Stimulated activated CD4-positive, alpha-beta T cell treated with anti-CD3 and anti-CD28 coated beads, Interleukin-1b, Interleukin-23, amount 100 ng/mL, for 4 hours (primary cell): ENCODE measurements around the gene ABHD14A.

ENCODE experiments used
- DNase-seq, 2 donors: peaks; one replicate each; pipeline ENCODE4 v3.0.0-alpha.2; 2020; ENCODE audit warnings: low read depth in 2 of 2

Gene ABHD14A

DNA sequence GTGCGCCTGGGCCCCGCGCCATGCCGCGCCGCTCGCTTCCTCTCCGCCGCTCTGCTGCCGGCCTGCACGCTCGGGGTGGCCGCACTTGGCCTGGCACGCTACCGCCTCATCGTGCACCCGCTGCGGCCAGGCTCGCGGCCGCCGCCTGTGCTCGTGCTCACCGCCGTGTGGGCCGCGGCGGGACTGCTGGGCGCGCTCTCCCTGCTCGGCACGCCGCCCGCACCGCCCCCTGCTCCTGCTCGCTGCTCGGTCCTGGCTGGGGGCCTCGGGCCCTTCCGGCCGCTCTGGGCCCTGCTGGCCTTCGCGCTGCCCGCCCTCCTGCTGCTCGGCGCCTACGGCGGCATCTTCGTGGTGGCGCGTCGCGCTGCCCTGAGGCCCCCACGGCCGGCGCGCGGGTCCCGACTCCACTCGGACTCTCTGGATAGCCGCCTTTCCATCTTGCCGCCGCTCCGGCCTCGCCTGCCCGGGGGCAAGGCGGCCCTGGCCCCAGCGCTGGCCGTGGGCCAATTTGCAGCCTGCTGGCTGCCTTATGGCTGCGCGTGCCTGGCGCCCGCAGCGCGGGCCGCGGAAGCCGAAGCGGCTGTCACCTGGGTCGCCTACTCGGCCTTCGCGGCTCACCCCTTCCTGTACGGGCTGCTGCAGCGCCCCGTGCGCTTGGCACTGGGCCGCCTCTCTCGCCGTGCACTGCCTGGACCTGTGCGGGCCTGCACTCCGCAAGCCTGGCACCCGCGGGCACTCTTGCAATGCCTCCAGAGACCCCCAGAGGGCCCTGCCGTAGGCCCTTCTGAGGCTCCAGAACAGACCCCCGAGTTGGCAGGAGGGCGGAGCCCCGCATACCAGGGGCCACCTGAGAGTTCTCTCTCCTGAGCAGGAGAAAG lies 18.7 kb upstream of the ABHD14A start:
- peak in 1 of 2 donors; percentile 31 for DNase-seq

DNA sequence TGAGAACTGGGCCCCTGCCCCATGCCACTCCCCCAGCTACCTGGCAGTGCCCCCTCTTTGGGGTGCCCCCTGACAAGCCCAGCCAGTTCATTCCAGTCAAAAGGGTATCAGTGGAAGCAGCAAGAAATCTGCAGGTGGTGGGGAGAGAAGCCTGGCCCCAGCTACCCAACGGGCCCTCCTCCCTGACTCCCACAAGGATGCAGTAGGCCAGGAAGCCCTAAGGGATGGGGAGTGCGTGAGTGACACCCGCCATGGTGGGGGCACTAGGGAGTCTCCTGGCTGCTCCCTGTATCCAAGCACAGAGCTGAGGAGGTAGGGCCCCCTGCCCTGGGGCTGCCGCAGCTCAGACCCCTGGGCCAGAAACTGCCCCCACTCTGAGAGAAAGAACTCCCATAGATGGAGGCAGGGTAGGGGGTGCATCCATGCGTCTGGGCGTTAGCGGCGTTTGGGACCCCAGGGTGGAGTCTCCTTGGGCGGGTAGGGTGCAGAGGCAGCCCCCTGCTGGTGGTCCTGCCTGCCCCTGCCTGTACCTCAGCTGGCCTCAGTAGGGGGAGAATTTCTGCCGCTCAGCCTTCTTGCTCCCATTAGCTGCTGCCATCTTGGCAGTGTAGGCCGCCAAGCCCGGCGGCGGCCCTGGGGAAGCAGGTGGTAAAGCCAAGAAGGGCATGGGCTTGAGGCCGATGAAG lies 17.2 kb upstream of the ABHD14A start:
- DNase-seq: no peak

DNA sequence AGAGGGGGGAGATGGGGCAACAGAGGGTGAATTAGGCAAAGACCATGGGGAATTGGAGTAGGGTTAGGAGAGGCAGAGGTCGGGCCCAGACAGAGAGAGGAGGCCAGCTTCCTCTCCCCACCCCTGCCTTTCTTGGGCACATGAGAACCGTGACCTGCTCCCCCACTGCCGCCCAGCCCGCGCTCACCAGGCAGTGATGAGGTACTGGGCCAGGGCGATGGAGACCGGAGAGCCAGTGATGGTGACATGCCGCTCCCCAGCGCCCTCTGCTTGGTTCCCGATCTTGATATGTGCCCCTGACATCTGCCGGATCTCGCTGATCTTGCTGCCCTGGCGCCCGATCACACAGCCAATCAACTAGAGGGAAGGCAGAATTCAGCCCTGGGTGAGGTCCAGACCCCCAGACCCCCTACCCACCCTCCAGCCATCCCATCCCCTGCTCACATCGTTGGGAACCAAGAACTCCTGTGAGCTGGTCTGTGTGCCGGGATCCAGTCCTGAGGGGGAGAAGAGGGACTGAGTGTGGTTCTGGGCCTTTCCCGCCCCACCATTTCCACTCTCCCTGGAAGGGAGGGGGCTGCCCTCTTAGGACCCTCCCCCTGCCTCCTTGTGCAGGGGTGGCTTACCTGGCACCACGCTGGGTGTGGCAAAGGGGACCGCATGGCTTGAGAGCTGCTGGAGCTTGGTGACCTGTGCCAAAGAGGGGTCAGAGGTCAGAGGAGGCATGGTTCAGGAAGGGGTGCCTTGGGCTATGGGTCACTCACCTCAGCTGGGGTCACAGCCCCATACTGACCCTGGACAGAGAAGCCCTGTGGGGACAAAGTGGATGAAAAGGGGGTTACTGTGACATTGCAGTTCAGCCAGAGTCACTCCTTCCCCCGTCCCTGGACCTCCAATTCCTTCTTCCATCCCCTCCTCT lies 16.0 kb upstream of the ABHD14A start:
- no peak for DNase-seq

DNA sequence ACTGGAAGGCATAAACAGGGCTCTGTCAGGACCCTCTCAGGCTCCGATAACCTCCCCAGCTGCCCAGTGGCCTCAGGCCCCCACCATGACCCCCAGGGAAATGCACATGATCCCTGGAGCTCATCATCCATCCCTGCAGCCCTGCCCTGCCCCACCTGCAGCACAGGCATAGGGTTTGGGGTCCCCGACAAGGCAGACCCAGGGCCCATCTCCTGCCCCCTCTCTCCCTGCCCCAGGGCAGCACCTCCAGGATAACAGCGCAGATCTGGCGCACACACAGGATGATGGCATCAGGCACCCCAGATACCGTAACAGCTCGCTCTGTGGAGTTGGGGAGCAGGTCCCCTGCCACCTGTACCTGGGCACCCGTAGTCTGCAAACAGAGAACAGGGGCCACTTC lies 15.2 kb upstream of the ABHD14A start:
- no peak for DNase-seq

DNA sequence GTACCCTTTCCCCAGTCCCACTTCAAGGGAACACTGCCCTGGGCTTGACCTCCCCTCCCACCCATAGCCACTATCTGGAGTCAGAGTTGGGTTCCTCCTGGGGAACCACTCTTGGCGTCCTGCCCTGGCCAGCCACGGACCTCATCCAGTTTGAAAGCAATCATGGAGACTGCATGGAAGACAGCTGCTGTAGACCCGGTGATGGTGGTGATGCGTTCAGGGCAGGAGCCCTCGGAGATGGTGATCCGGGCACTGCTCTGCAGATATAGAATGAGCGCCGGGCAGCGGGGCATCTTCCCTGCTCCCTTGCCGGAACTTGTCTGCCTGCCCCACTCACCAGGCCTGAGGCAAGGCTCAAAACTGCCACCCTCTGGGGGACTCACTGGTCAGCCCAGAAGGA lies 14.5 kb upstream of the ABHD14A start:
- no peak for DNase-seq

DNA sequence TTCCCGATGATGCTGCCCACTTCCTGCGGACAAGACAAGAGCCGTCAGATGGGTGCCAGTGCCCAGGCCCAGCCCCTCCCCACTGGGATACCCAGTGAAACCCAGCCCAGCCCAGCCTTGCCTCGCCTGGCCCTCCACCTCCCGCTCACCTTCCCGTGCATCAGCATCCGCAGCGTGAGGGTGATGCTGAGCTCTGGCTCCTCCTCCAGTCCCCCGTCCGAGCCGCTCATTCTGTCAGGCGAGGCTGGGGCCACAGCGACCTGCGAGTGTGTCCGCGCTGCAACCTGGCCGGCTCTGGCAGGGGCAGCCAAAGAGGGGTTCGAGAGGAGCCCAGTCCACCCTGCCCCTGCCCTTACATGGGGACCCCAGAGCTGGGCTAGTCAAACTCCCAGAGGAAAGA lies 13.9 kb upstream of the ABHD14A start:
- no peak for DNase-seq

DNA sequence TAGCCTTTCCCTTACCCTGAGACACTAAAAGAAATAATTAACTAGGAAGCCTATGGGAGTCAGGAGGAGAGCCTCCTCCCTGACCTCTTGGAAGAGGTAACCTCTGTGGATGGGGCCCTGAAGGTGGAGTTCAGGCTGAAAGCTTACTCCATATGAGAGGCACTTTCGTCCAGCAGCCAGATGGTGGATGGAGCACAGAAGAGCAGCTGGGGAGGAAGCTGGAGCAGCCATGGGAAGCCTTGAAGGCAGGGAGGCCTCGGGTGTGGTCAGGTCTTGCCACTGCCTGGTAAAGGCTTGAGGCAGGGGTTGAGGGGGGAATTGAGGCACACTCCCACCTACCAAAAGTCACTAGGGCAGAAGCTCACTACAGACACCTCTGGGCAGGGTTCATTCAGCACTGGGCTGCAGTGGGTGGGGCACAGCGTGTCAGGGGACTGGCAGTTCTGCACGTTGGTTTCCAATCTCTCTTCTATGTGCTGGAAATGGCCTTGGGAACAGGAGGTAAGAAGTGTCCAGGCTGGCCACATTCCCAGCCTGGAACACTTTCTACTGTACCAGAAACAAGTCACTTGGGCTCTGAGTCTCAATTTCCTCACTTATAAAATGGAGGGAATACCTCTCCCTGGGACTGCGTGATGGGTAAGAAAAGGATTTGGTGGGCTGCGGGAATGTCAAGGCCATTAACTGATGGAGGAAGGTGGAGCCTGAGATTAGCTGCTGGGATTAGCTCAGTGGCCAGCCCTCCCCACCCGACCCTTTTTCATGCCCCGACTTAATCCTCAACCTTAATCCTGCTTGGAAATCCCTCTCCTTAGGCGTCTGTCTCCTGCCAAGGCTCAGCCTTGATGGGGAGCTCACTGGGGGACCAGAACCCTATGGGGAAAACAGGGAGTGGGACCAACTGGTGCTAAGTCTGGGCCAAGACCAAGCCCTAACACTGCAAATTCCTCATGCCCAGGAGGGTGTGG lies 13.0 kb upstream of the ABHD14A start:
- DNase-seq: no peak

DNA sequence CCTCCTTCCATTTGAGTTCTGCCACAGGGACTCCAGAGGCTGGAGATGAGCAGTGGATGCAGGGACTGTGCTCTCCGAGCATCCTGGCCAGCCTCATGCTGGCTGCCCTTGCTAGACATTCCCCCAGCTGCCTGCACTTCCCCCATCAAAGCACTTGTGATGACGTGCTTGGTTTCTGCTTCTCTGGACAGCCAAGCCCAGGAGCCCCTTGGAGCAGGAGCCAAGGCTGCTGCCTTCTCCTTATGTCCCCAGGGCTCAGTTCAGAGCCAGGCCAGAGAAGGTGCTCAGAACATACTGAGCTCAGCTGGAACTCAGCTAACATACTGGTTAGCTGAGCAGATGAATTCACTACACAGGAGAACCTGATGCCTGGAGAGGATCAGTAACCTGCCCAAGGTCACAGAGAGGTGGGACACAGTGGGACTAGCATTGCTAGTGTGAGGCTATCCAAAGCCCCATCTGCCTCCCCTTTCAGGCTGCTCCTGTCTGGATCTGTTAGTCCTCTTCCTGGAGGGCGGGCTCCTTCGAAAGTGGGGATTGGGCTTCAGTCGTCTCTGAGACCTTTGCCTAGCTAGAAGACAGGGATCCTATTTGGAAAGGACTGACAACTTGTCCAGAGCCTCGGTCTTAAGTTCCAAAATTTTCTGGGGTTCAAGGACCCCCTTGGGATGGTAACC lies 11.9 kb upstream of the ABHD14A start:
- DNase-seq: no peak

DNA sequence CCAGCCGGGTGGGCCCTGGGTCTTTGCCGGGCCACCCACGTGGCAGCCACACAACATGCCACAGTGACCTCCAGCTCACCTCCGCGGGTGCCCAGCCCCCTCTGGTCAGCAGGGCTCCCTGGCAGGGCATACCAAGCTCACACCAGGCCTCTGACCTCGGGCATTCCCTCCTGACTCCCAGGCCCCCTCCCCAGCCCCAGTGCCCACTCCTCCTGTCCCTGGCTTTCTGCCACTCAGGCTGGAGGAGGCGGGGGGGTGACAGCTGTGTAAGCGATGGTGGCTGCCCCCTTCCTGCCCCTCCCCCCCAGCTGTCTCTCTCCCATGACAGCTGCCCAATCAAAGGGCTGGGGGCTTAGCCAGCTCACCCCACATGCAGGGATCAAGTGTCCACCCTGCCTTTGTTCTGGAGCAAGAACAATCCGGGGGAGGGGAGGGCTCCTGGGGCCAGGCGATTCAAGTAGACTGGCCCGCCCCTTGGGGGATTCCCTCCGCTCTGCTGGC lies 10.9 kb upstream of the ABHD14A start:
- DNase-seq: no peak

DNA sequence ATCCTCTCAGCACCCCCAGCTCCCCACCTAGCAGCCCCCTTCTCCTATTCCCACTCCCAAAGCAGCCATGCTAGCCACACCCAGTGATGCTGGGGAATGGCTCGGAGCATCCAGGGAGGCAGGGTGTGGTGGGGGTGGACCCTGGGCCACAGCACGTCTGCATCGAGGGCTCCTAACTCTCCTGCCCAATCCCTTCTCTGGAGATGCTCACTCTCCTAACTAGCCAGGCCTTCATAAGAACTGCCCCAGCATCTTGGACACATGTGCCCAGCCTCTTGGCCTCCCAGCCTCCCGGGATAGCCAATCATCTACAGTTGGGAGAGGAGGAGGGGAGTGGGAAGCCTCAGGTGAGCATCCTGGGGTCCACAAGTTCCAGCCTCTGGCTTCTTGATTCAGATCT lies 10.3 kb upstream of the ABHD14A start:
- no peak for DNase-seq

DNA sequence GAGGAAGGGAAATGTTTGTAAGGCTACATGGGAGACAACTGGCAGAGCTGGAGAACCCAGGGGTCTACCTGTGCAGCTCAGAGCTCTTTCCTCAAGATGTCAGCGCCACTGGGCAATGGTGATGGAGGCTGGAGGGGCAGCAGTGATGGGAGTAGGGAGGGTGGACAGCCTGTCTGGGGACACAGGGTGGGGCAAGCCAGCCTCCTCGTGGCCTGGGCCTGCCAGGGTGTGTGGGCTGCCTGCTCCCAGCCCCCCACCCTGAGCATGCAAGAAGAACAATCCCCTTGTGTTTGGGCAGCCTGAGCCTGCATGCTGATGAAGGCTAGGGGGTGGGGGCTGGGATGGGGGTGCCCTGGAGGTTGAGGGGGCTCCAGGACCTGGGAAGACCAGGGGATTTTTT lies 8.8 kb upstream of the ABHD14A start:
- DNase-seq: no peak

DNA sequence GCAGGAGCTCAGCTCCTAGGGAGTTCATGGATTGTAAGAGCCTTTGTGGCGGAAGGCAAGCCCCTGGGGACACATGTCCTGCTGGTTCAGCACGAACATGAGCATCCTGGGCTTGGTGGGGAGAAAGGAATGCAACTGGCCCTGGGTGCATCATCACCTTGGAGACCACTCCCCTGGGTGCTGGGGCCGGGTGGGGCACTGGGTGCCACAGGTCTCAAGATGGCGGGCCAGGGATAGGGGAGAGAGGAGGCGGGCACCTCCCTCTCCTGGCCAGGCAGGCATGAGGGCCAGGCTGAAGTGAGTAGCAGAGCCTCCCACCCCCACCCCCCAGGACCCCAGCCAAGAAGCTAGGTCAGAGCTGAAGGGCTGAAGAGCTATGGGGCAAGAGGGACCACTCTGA lies 8.4 kb upstream of the ABHD14A start:
- no peak for DNase-seq

DNA sequence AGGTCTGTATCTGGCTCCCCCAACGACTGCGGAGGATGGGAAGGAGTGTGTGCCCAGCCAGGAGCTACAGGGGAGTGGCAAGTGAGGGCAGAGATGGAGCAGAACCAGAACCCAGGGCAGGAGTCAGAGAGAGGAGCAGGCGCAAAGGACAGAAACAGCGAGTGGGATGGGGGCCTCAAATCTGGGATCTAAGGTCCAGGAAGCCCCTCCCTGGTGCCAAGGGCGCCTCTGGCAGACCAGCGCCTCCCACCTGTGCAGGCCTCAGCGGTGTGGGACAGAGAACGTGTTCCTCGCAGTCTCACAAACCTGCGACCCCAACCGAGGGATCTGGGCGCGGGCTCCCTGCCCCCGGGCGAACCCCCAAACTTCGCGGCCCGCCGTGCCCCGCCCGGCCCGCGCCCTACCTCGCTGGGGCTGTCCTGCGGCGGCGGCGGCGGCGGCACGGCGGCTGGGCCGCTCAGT lies 7.9 kb upstream of the ABHD14A start:
- DNase-seq: no peak

DNA sequence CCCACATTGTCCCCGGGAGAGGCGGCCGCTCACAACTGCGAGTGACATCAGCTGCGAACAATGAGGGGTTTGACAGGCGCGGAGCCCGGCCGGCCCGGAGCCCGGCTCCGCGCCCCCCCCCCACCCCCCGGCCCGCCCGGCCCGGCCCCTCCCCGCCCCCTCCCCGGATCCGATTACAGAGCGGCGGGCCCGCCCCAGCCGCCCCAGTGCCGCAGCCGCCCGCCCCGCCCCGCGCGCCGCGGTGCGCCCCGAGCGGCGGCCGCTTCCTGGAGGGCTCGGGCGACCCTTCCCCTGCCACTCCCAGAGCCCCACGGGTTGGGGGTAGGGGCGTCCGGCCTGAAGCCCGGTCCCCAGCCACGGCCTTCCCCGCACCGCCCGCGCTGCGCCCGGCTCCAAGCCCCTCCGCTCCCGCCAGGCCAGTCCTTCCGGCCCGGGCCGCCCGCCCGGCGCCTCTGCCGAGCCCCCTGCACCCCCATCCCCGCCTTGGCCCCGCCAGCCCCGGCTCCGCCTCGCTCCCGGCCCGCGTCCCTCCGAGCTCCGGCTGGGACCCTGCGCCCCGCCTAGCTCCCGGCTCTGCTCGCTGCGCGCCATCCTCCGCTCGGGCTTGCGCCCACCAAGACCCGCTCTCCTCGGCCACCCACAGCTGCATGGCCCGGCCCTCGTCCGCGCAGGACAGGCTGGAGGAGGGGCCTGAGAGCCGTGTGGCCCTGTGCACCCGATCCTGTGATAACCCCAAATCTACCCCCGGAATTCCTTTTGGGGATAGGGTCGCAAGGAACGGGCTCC lies 7.3 kb upstream of the ABHD14A start, which contains the start of gene PCBP4:
Gene PCBP4, minus strand, starts transcription at position 71 of the 786 bp plus-strand sequence. CDS start 6,214 bp downstream, outside the sequence.
- DNase-seq: no peak

DNA sequence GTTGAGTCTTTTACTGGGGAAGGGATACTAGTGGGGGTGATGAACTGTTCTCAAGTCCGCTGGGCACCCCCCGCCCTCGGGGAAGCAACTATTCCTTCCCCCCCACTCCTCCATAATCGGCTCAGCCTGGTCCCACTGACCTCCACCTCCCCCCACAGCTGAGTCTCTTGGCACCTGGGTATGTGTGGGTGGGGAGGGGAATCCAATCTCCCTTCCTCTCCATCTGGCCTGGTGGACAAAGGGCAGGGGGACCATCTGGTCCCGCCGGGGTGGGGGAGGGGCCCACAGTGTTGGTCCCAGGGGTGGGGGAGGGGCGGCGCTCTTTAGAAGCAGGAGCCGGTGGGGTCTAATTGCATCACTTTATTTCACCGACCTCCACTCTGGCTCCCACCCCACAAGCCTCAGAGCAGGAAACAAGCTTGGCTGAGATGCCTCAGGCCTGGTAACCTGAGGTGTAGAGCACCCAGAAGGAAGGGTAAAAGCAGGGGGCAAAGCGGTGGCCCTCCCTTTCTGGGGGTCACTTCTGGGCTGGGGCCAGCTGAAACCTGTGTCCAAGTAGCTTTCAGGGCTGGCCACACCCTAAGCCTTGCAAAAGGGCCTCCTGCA lies 6.6 kb upstream of the ABHD14A start:
- DNase-seq: no peak

DNA sequence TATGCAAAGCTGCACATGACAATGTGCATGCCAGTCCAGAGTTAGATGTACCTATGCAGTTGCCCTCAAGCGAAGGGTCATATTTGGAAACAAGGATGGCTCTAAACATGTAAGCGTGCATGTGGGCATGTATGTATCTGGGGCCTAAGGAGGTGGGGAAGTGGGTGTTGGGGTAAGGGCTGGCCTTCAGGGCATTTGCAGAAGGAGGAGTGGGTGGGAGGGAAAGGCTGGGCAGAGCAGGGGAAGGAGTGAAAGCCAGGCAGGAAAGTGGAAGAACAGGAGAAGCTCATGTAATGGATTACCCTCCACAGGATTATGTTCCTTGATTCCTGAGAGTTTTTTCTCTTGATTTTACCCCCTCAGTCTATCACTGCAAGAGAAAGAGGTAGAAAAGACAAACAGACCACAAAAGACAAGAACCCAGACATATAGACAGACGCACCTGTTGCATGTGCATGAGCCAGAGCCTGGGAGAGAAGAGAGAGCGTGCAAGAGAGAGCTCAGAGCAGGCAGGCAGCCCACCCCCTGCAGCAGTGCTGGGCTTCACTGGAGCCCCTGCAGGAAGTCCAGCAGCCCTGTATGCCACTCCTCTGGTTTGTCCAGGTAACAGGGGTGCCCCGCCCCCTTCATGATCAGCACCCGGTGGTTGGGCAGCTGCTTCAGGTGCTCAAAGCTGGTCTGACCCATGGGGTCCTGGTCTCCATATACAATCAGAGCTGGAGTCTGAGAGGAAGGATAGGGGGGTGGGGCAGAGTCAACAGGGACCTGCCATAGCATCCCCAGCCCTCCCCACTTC lies 5.8 kb upstream of the ABHD14A start:
- DNase-seq: no peak

DNA sequence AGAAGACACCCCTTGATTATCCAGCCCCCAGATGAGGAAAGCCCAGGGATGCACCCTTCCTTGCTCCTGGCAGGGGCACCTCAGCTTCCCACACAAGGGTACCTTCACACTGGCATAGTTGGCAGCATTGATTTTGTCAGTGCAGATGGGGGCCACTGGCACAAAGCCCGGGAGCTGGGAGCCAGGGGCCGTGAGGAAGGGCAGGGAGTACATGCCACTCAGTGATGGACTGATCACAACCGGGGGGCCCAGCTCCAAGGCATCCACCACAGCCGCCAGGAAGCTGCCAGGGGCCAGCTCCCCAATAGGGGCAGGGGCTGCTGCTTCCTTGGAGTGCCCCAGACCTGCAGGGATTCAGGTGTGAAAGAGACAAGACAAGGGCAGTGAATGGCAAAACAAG lies 5.0 kb upstream of the ABHD14A start:
- no peak for DNase-seq
